ENCODE measurements around the gene TTC23. TPM values are rescaled to one million over a fixed set of nuclear protein-coding genes. Genes with fewer than 3 reads are reported as not detected.
A peak's percentile ranks its signal among the peaks of the same experiment; 100 is the strongest.

TTC23 gene
- polyA plus RNA-seq, 2 of the 4 experiments (the other 2 are of a cell fraction) = 7.0 to 16.5 TPM

GRCh38 chr15:99165020-99165790 lies 84.2 kb downstream of the TTC23 start:
- Histone ChIP-seq H3K4me3 (no peak overlapping the region), H3K4me1 (no peaks in the 10 kb centered on the region), H3K4me2 (no peak overlapping the region), H3K27ac (no peak overlapping the region), H3K9me3 (no peaks in the 10 kb centered on the region)
- 78% methylated on average over 3 of the region's 3 CpGs for WGBS (ENCODE audit: missing lambda C conversion rate)
- ChIA-PET POLR2A (no interaction called here), CTCF (interaction anchor here (1.0 to 1.5 kb wide), 2 partner anchors 21 to 64 kb away, joined by 3 to 4 read pairs; no protein-coding TSS in a partner anchor)
- DNase-seq (ENCODE audit: low read depth in 1 of 2, low spot score in 1 of 2) (no peak), ATAC-seq (no peak), FAIRE-seq (peak; percentile 49)
- TF ChIP-seq HOXA7 (CRISPR knock-in tag; IDR thresholded peaks at IDR 0.05) (no peak), NFE2L2 (conservative IDR thresholded peaks at IDR 0.05; ENCODE audit: low read length) (no peak), HOXB13 (CRISPR knock-in tag; IDR thresholded peaks at IDR 0.05; ENCODE audit: low read depth) (no peak), CHD2 (IDR thresholded peaks at IDR 0.05; ENCODE audit: low read length, partially characterized antibody) (no peak), MAZ (IDR thresholded peaks at IDR 0.05; ENCODE audit: borderline replicate concordance, low read depth, low read length) (no peak), MYC (IDR thresholded peaks at IDR 0.05; ENCODE audit: borderline replicate concordance, low read length) (no peak)

- H3K4me1 ChIP-seq = no peaks in the 10 kb centered on the region
- ChIA-PET CTCF (interaction anchor here (1.0 kb wide), 1 partner anchor 20 kb away, joined by 3 read pairs; no protein-coding TSS in a partner anchor), POLR2A (no interaction called here)
- H3K4me3 ChIP-seq = no peak overlapping the region
- H3K27ac ChIP-seq = no peak overlapping the region
- no peak overlapping the region for H3K4me2 ChIP-seq
- ATAC-seq = no peak
- DNase-seq (ENCODE audit: low read depth in 1 of 2, low spot score in 1 of 2) = no peak
- 88% methylated on average over 3 of the region's 3 CpGs for WGBS (ENCODE audit: missing lambda C conversion rate)
- TF ChIP-seq E2F6 (IDR thresholded peaks at IDR 0.05; ENCODE audit: borderline replicate concordance, low read depth) (no peak), ZFP36 (IDR thresholded peaks at IDR 0.05; ENCODE audit: borderline replicate concordance, partially characterized antibody) (no peak), REST (IDR thresholded peaks at IDR 0.05) (no peak), CBX2 (IDR thresholded peaks at IDR 0.05; ENCODE audit: borderline replicate concordance, low read depth) (no peak), RNF2 (IDR thresholded peaks at IDR 0.05; ENCODE audit: borderline replicate concordance, low read depth) (no peak), ZC3H11A (IDR thresholded peaks at IDR 0.05) (no peak), MAZ (IDR thresholded peaks at IDR 0.05; ENCODE audit: borderline replicate concordance, low read depth, low read length) (no peak)
- H3K9me3 ChIP-seq = no peaks in the 10 kb centered on the region
- no peak for FAIRE-seq
Measured at GRCh38 chr15:99164119-99164518, 85.3 kb downstream of the TTC23 start.

GRCh38 chr15:99163271-99164062 lies 85.9 kb downstream of the TTC23 start:
- Histone ChIP-seq H3K4me3 (no peak overlapping the region), H3K27ac (no peak overlapping the region), H3K4me1 (no peaks in the 10 kb centered on the region), H3K9me3 (no peaks in the 10 kb centered on the region), H3K4me2 (no peak overlapping the region)
- no peak for ATAC-seq
- no peak for FAIRE-seq
- POLR2A ChIA-PET = no interaction called here
- CTCF ChIA-PET = interaction anchor here (1.0 kb wide), 1 partner anchor 30 kb away, joined by 4 read pairs; no protein-coding TSS in a partner anchor
- TF ChIP-seq RCOR1 (IDR thresholded peaks at IDR 0.05; ENCODE audit: low read depth, low read length) (no peak), GATA3 (IDR thresholded peaks at IDR 0.05; ENCODE audit: borderline replicate concordance) (no peak), NFE2L2 (conservative IDR thresholded peaks at IDR 0.05; ENCODE audit: low read length) (no peak), MYC (IDR thresholded peaks at IDR 0.05; ENCODE audit: borderline replicate concordance, low read length) (no peak), TFCP2L1 (CRISPR knock-in tag; IDR thresholded peaks at IDR 0.05) (no peak), HMGXB4 (CRISPR knock-in tag; IDR thresholded peaks at IDR 0.05; ENCODE audit: borderline replicate concordance) (no peak), ELK1 (IDR thresholded peaks at IDR 0.05; ENCODE audit: low read depth, low read length) (no peak)
- 86% methylated on average over 4 of the region's 4 CpGs for WGBS (ENCODE audit: missing lambda C conversion rate)
- no peak for DNase-seq (ENCODE audit: low read depth in 1 of 2, low spot score in 1 of 2)

Measured in A549 (cell line).